ENCODE measurements around the gene RTP4. TPM values are rescaled to one million over a fixed set of nuclear protein-coding genes. Genes with fewer than 3 reads are reported as not detected.

Gene RTP4
- total and polyA plus RNA-seq, 10 of the 15 experiments (the other 5 are each of a cell fraction or from before 2014, with no cell fraction given) = 2.2 to 6.5 (median 3.9) TPM

DNA sequence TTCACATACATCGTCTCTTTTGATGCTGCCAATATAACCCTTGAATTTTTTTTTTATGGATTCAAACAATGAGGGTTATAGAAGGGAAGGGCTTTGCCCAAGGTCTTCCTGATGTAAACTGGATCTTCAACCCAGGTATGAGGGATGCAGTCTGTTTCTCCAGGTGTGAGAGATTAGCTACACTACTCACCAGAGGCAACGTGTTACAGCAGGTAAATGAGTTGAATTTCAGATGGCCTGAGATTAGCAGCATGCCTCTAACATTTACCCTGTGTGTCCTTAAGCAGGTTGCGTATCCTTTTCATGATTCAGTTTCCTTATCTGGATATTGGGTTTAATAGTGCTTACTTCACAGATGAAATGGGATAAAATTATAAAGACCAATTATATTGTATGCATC lies 1.9 kb downstream of the RTP4 start:
- no peak for ATAC-seq
- H3K9ac ChIP-seq (ENCODE audit: control insufficient read depth, insufficient read depth, low read length) = no peak overlapping the region
- intact Hi-C loops (cut with micrococcal nuclease; ENCODE audit: unreplicated experiment) (no loop called here), in situ Hi-C loops (cut with MboI) (no loop called here)
- H3K9me3 ChIP-seq (replicated peaks; ENCODE audit: control insufficient read depth, insufficient read depth, low read length) = no peaks in the 10 kb centered on the region; the same call in 2 of the 3 replicates
- TF ChIP-seq ETV6 (conservative IDR thresholded peaks at IDR 0.05 in 1 of 2, IDR thresholded peaks at IDR 0.05 in 1 of 2; ENCODE audit: borderline replicate concordance in 1 of 2, low read depth in 1 of 2) (no peak), STAT3 (IDR thresholded peaks at IDR 0.05; ENCODE audit: low read depth, low read length) (no peak), YY1 (IDR thresholded peaks at IDR 0.05; ENCODE audit: low read depth, low read length) (no peak), SMARCA5 (IDR thresholded peaks at IDR 0.05) (no peak), E2F4 (IDR thresholded peaks at IDR 0.05; ENCODE audit: low read depth, low read length) (no peak), CBX3 (IDR thresholded peaks at IDR 0.05; ENCODE audit: borderline replicate concordance, low read depth) (no peak)
- no peak for DNase-seq (ENCODE audit: low read depth, low spot score)
- H4K20me1 ChIP-seq (ENCODE audit: control insufficient read depth, insufficient read depth) = no peaks in the 10 kb centered on the region
- peaks cover 6% of the 10 kb centered on the region for H3K4me1 ChIP-seq (ENCODE audit: control insufficient read depth, insufficient read depth, low read length)
- H3K4me3 ChIP-seq = no peak overlapping the region
- H3K36me3 ChIP-seq (ENCODE audit: control insufficient read depth in 2 of 2, insufficient read depth in 2 of 2, low read length in 1 of 2) = no peaks in the 10 kb centered on the region; a peak in 1 of 4 replicates
- H3K27me3 ChIP-seq (replicated peaks in 1 of 2; ENCODE audit: control insufficient read depth in 2 of 2, insufficient read depth in 2 of 2, low read length in 1 of 2) = no peaks in the 10 kb centered on the region
- peaks cover 11% of the 10 kb centered on the region for H3K79me2 ChIP-seq (ENCODE audit: control insufficient read depth, insufficient read depth, low read length)
- H3K4me2 ChIP-seq (ENCODE audit: control insufficient read depth, insufficient read depth) = peak overlapping the region; percentile 54; the same call in 1 of the 2 replicates
- ChIA-PET RAD21 (ENCODE audit: unreplicated experiment) (interaction anchor here (0.7 kb wide), 1 partner anchor 309 kb away, joined by 3 read pairs; no protein-coding TSS in a partner anchor), POLR2A (interaction anchor here (0.7 kb wide), 1 partner anchor 8 kb away, joined by 3 read pairs; no protein-coding TSS in a partner anchor), CTCF (interaction anchor here (1.0 to 3.6 kb wide), 3 partner anchors 15 to 257 kb away, joined by 3 to 20 read pairs (median 3); no protein-coding TSS in a partner anchor), SMC1A (ENCODE audit: uncharacterized antibody, unreplicated experiment) (interaction anchor here (0.7 to 1.1 kb wide), 3 partner anchors 63 to 310 kb away, joined by 3 read pairs; no protein-coding TSS in a partner anchor)
- 75% methylated on average over 3 of the region's 3 CpGs for WGBS (ENCODE audit: insufficient coverage, insufficient replicate concordance, low lambda C conversion rate, missing lambda C conversion rate)
- H2AFZ ChIP-seq (ENCODE audit: control insufficient read depth, low read depth, low read length) = no peak overlapping the region
- no peak for FAIRE-seq
- no TSS peak for BruUV-seq (replicated peaks)
- H3K27ac ChIP-seq (ENCODE audit: control insufficient read depth, insufficient read depth) = no peak overlapping the region

GRCh38 chr3:187375581-187375980 lies 7.4 kb downstream of the RTP4 start:
- ChIA-PET RAD21 (ENCODE audit: unreplicated experiment) (interaction anchor here (0.6 kb wide), 1 partner anchor 422 kb away, joined by 4 read pairs; no protein-coding TSS in a partner anchor), SMC1A (ENCODE audit: uncharacterized antibody, unreplicated experiment) (no interaction called here), CTCF (no interaction called here), POLR2A (no interaction called here)
- Histone ChIP-seq H3K4me3 (no peak overlapping the region), H4K20me1 (ENCODE audit: control insufficient read depth, insufficient read depth) (no peaks in the 10 kb centered on the region), H3K9me3 (replicated peaks; ENCODE audit: control insufficient read depth, insufficient read depth, low read length) (no peaks in the 10 kb centered on the region; the same call in 2 of the 3 replicates), H3K4me2 (ENCODE audit: control insufficient read depth, insufficient read depth) (no peak overlapping the region), H3K36me3 (ENCODE audit: control insufficient read depth in 2 of 2, insufficient read depth in 2 of 2, low read length in 1 of 2) (no peaks in the 10 kb centered on the region; a peak in 1 of 4 replicates), H2AFZ (ENCODE audit: control insufficient read depth, low read depth, low read length) (no peak overlapping the region), H3K79me2 (ENCODE audit: control insufficient read depth, insufficient read depth, low read length) (no peaks in the 10 kb centered on the region), H3K27ac (ENCODE audit: control insufficient read depth, insufficient read depth) (no peak overlapping the region), H3K4me1 (ENCODE audit: control insufficient read depth, insufficient read depth, low read length) (no peaks in the 10 kb centered on the region), H3K27me3 (replicated peaks in 1 of 2; ENCODE audit: control insufficient read depth in 2 of 2, insufficient read depth in 2 of 2, low read length in 1 of 2) (no peaks in the 10 kb centered on the region), H3K9ac (ENCODE audit: control insufficient read depth, insufficient read depth, low read length) (no peak overlapping the region)
- FAIRE-seq (no peak), ATAC-seq (no peak), DNase-seq (ENCODE audit: low read depth, low spot score) (no peak)
- in situ Hi-C loops (cut with MboI) = no loop called here
- 90% methylated on average over 5 of the region's 5 CpGs for WGBS (ENCODE audit: insufficient coverage, insufficient replicate concordance, low lambda C conversion rate, missing lambda C conversion rate)
- intact Hi-C loops (cut with micrococcal nuclease; ENCODE audit: unreplicated experiment) = no loop called here
- no TSS peak for BruUV-seq (replicated peaks)
- no peak for TF ChIP-seq RBBP5 (conservative IDR thresholded peaks at IDR 0.05)
- no peak for TF ChIP-seq KDM1A (IDR thresholded peaks at IDR 0.05; ENCODE audit: borderline replicate concordance)
- TF ChIP-seq TCF12 (IDR thresholded peaks at IDR 0.05; ENCODE audit: low read depth, low read length) = no peak
- no peak for TF ChIP-seq SPI1 (IDR thresholded peaks at IDR 0.05; ENCODE audit: borderline replicate concordance, insufficient read depth, low read depth, low read length)
- no peak for TF ChIP-seq SMARCA5 (IDR thresholded peaks at IDR 0.05)
- no peak for TF ChIP-seq IKZF2 (IDR thresholded peaks at IDR 0.05)
- no peak for TF ChIP-seq SMC3 (IDR thresholded peaks at IDR 0.05; ENCODE audit: borderline replicate concordance, low read length)
- no peak for TF ChIP-seq CBX5 (IDR thresholded peaks at IDR 0.05; ENCODE audit: low read depth)
- TF ChIP-seq CHD2 (IDR thresholded peaks at IDR 0.05; ENCODE audit: borderline replicate concordance, low read depth, low read length) = no peak
